ENCODE data around the gene AFM. TPM values are rescaled to one million over a fixed set of nuclear protein-coding genes. Genes with fewer than 3 reads are reported as not detected.

Gene AFM
- total RNA-seq, 1 donor from 2014 or later, result not detected

GRCh38 chr4:73452953-73453700, 28.4 kb upstream of the AFM start:
- intact Hi-C loops (cut with DNase I), result no loop called here
- H3K27ac ChIP-seq, result no peak overlapping the region
- H3K36me3 ChIP-seq, result no peaks in the 10 kb centered on the region
- no peaks in the 10 kb centered on the region for H3K4me1 ChIP-seq
- no peaks in the 10 kb centered on the region for H3K9me3 ChIP-seq
- DNase-seq (ENCODE audit: extremely low spot score in 2 of 2), result no peak
- TF ChIP-seq POLR2AphosphoS5 (IDR thresholded peaks at IDR 0.05; ENCODE audit: insufficient read depth in 1 of 2, low read depth in 1 of 2) (no peak), POLR2A (IDR thresholded peaks at IDR 0.05) (no peak), CTCF (IDR thresholded peaks at IDR 0.05) (no peak)
- H3K4me3 ChIP-seq, result no peak overlapping the region
- H3K27me3 ChIP-seq, result no peaks in the 10 kb centered on the region

- H3K9me3 ChIP-seq, result no peaks in the 10 kb centered on the region
- H3K36me3 ChIP-seq, result no peaks in the 10 kb centered on the region
- no peaks in the 10 kb centered on the region for H3K27me3 ChIP-seq
- no peaks in the 10 kb centered on the region for H3K4me1 ChIP-seq
- H3K4me3 ChIP-seq, result no peak overlapping the region
- intact Hi-C loops (cut with DNase I), result no loop called here
- no peak for DNase-seq (ENCODE audit: extremely low spot score in 2 of 2)
- TF ChIP-seq POLR2A (IDR thresholded peaks at IDR 0.05) (no peak), CTCF (IDR thresholded peaks at IDR 0.05) (no peak), POLR2AphosphoS5 (IDR thresholded peaks at IDR 0.05; ENCODE audit: insufficient read depth in 1 of 2, low read depth in 1 of 2) (no peak)
- no peak overlapping the region for H3K27ac ChIP-seq
Observed at GRCh38 chr4:73453701-73454005, 27.9 kb upstream of the AFM start.

GRCh38 chr4:73454920-73455319, 26.6 kb upstream of the AFM start:
- no peak for DNase-seq (ENCODE audit: extremely low spot score in 2 of 2)
- no peaks in the 10 kb centered on the region for H3K9me3 ChIP-seq
- no peak overlapping the region for H3K4me3 ChIP-seq
- no peaks in the 10 kb centered on the region for H3K36me3 ChIP-seq
- no peak overlapping the region for H3K27ac ChIP-seq
- no peaks in the 10 kb centered on the region for H3K4me1 ChIP-seq
- H3K27me3 ChIP-seq, result no peaks in the 10 kb centered on the region
- intact Hi-C loops (cut with DNase I), result no loop called here
- TF ChIP-seq POLR2A (IDR thresholded peaks at IDR 0.05) (no peak), POLR2AphosphoS5 (IDR thresholded peaks at IDR 0.05; ENCODE audit: insufficient read depth in 1 of 2, low read depth in 1 of 2) (no peak), CTCF (IDR thresholded peaks at IDR 0.05) (no peak)

- no peak overlapping the region for H3K4me3 ChIP-seq
- no peak overlapping the region for H3K27ac ChIP-seq
- H3K4me1 ChIP-seq, result no peaks in the 10 kb centered on the region
- intact Hi-C loops (cut with DNase I), result no loop called here
- no peaks in the 10 kb centered on the region for H3K9me3 ChIP-seq
- TF ChIP-seq CTCF (IDR thresholded peaks at IDR 0.05) (no peak), POLR2AphosphoS5 (IDR thresholded peaks at IDR 0.05; ENCODE audit: insufficient read depth in 1 of 2, low read depth in 1 of 2) (no peak), POLR2A (IDR thresholded peaks at IDR 0.05) (no peak)
- no peaks in the 10 kb centered on the region for H3K36me3 ChIP-seq
- no peaks in the 10 kb centered on the region for H3K27me3 ChIP-seq
- no peak for DNase-seq (ENCODE audit: extremely low spot score in 2 of 2)
Observed at GRCh38 chr4:73456177-73457022, 25.1 kb upstream of the AFM start.
